GM21390 (cell line): ENCODE measurements around the gene CDH13.
A peak's percentile ranks its signal among the peaks of the same experiment; 100 is the strongest.

Source experiments
- ATAC-seq: cut with Tn5 transposase; IDR thresholded peaks from one replicate; pipeline ENCODE4 v1.9.1; 2021; ENCODE audit not compliant: unreplicated experiment

The CDH13 gene

DNA sequence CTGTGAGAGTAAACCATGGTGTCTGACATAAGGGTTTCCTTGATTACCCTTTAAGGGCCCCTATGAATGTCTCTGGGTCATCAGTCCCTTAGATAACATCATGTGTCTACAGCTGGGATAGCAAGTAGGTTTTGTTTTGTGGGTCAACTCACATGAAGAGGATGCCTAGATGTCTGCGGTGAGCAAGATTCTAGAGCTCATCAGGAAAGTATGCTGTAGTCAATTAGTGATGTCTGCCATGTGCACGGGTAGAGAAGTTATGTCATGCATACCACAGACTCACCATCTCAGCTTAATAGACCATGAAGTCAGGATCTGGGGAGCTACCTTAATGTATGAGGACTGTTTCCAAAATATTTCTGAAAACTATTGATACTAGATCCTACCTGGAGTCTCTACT lies 57.5 kb downstream of the CDH13 start:
- no peak for ATAC-seq

DNA sequence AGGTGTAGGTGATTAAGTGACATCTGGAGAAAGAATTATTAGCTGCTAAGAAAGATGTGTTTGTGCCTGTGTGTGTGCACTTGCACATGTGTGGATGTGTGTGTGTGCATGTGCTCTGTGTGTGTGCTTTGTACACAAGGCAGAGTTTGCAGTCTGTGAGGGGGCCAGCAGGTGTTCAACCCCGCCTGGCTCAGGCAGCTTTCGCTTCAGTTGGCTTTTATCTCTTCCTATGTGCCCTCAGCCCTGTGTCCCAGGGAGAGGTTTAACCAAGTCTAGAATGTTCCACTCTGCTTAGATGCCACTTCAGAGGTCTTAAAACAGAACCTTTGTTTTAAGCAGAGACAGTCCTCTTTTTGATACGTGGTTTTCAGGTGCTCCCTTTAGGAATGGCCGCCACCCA lies 58.8 kb downstream of the CDH13 start:
- ATAC-seq = no peak

DNA sequence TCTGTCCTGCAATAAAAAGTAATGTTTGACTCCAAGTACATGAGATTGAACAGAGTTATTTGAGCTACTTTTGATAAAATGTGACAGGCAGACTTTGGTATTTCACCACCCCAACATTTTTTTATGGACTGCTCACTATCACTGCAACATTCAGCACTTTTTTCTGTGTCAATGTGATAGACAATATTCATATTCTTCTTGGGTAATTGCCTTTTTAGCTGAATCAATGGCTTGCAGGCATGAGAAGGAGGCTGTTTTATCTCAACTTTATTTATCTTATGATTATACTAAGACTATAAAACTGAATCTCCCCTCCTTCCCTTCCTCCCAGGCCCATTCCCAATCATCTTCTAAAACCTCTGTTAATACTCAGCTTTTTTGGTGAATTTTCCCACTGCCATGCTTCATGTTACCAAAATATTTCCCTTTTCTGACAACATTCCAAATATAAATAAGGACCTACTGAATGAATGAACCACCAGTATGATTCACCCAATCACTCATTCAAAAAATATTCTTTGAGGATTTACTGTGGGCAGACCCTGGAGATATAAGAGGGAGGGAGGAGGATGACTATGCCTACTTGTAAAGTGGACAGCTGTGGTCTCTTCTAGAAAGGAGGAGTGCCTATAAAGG lies 67.6 kb downstream of the CDH13 start:
- no peak for ATAC-seq

DNA sequence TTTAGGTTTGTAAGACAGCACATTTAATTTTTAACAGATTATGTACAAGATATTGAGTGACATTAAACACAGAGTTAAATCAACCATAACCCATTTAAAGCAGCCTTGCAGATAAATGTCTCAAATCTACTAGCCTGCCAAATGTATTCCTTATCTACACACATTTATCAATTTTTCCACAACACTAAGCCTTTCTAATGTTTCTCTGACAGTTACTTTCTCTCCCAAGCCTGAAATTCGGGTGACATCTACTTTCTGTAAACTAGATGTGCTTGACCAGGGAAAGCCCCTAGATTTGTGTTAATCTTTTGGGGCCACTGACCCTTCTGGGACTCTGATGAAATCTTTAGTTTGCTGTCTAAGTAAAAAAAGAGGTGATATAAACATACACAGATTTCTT lies 69.0 kb downstream of the CDH13 start:
- no peak for ATAC-seq

DNA sequence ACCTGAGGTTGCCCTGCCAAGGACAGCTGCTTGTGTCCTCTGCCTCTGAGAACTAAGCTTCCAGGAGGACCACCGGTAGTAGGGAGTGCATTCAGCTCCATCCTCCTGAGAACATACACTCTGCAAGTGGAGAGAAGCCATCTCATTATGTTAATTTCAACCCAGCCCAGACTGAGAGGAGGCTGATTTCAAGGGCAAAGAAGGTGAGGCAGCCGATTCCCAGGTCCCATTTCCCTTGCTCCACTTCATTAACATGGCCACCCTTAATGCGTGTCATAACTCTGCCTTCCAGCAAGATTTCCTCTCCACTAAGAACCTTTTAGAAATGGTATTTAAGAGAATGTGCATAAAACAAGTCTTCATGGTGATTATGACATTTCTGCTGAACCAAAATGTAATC lies 72.5 kb downstream of the CDH13 start:
- no peak for ATAC-seq

DNA sequence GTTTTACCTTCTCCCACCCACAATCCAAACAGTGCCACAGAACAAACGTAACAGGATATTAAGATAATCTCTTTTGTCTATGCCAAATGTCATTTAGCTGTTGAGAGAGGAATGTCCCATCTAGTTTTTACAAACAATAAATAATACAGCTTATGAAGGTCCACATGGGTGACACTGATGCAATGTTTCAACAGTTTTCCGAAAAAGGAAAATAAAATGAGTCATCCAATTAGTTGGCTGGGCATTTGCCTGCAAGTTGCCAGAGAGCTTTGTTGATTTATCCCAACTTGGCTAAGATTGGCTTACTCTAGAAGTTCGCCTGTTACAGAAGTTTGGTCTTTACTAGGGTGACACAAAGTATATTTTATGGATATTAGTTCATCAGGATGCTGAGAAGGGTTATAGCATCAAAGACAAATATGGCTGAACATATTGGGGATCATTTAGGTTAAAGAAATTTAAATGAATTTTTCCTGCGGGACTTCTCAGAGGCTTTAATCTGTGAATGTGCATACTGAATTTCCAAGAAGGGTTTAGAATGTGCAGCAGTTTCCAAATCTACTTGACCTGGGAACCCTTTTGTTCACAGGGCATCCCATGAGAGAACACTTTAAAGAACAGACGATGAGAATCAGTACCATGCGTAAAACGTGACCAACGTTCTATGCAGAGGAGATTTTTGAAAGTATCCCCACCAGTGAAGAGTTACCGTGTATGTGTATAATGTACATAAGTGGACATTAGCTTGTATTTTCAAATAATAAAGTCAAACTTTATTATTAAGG lies 73.1 kb downstream of the CDH13 start:
- ATAC-seq = no peak

DNA sequence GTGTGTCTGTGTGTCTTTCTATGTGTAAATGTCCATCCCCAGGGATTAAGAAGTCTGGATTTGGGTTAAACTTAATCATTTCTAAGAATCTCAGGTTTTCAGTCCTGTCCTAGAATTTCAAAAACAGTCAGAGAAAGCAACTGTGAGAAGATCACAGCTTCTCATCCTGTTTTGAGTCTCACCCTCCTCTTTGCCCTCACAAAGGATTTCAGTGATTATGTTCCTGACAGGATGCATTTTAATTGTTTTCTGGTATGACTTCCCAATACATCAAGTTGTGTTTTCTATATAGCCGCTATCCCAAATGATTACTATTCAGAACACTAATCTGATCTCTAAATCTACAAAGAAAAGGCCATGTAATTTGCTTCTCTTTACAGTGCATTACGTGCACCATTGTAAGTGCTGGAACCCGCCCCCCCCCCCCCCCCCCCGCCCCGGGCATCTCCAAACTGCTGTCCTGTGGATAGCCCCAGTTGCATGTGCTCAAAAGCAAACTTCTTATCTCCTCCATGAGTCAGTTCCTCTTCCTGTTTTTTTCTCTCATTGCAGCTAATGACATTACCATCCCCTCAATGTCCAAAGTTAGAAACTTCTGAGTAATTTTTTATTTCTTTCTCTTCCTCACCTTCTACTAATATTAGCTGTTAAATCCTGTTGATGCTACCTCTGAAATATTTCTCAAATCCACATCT lies 73.9 kb downstream of the CDH13 start:
- ATAC-seq = no peak

DNA sequence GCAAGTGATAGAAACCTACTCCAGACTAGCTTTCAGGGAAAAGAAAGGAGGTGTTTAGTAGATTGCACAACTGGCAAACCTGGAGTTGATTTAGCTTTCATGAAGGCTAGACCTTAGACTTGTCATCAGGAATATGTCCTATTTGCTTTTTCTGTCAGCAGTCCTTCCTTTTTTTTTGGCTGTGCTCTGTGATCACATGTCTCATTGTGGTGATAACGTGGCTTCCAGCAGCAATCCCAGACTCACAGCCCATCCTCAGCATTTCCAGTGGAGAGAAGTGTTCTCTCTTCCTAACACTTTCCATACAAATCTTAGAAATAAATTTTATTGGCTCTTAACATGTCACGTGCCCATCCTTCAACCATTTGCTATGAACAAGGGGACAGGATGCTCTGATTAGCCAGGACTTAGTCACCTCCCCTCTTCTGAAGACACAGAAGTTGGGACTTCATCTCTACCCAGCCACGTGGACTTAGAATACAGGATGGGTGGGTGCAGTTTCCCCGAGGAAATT lies 74.7 kb downstream of the CDH13 start:
- no peak for ATAC-seq

DNA sequence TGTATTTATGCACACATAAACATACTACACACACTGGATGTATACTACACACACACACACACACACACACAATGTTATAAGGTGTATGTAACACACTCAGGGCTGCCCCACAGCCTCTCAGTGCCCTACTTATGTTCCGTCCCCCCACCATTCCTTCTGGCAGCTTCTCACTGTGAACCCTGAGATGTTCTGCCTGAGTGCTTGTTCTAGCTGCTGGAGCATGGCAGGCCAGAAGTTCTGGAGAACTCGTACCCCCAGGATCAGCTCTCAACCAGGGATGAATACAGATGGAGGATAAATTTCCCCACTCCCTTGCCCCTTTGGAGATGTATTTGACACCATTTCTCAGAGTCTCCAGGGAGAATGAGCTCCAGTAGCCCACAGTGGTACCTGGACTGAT lies 76.4 kb downstream of the CDH13 start:
- no peak for ATAC-seq

DNA sequence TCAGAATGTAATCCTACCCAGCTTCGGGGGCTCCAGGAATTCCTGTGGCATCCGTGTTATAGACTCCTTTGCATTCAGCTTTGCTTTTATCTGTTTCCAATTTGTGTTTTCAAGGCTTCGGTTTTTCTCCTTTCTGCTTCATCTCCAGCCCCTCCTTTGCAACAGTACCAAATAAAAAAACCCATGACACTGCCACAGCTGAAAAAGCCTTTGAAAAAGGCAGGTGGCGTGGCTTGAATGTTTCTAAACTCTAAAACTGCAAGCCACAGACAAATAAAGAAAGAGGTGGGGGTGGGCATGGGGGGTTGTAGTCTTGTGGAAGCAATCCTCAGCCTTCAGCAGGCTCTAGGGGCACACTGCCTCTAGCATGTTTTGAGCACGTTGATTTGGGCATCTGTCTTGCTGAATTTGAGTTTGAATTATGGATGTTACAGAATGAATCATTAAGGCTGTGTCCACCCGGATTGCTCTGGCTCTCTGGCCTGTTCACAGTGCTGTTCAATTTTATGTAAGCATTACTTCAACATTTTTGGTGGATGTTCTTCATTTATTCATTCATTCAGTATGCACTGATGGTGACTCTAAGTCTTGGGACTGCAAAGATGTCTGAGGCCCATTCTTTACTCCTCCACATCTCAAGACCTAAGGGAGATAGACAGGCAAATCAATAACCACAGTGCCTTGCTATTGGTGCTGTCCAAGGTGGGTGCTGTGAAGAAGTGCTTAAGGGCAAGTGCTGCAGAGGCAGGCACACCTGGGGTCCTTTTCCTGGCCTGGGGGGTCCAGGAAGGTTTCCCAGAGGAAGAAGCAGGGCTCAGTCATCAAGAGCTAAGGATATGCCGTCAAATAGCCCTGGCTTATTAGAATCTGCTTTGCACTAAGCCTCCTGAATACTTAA lies 77.4 kb downstream of the CDH13 start:
- no peak for ATAC-seq

DNA sequence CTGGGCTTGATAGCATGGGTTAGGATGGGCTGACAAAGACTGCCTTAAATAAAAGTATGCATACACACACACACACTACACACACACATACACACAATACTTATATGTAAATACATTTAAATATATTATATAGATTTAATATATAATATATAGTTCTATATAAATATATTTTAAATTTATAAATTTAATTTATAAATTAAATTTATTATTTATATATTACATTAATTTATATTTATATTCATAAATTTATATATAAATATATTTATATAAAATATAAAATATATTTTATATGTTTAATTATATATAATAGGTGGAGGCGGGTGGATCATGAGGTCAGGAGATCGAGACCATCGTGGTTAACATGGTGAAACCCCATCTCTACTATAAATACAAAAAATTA lies 83.2 kb downstream of the CDH13 start:
- no peak for ATAC-seq

DNA sequence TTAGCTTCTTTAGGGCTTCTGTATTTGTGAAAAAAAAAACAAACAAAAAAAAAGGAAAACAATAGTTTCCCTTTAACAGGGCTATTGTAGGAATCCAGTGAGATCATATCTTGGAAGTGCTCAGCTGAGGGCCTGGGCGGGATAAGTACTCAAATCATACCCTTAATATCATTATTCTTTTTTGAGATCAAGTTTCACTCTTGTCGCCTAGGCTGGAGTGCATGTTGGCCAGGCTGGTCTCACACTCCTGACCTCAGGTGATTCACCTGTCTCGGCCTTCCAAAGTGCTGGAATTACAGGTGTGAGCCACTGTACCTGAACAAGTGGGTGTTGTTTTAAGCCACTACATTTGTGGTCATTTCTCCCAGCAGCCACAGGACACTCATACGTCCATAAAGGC lies 87.0 kb downstream of the CDH13 start:
- no peak for ATAC-seq

DNA sequence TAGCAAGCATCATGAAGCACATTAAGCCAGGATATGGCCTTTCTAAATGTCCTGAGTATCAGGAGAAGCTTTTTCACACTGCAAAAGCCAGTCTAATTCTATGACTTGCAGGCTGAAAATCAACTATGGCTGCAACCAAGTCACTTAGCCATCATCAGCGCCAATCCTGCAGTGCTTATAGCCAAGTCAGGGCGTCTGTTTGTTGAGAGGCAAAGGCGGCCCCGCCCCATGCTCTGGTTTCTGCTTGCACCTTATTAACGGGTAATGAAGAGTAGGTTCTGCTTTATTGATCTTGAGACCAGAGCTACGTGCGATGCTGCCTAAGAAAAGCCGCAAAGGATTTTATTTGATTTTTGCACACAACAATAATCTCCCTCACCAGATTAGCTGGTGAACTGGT lies 88.4 kb downstream of the CDH13 start:
- no peak for ATAC-seq

DNA sequence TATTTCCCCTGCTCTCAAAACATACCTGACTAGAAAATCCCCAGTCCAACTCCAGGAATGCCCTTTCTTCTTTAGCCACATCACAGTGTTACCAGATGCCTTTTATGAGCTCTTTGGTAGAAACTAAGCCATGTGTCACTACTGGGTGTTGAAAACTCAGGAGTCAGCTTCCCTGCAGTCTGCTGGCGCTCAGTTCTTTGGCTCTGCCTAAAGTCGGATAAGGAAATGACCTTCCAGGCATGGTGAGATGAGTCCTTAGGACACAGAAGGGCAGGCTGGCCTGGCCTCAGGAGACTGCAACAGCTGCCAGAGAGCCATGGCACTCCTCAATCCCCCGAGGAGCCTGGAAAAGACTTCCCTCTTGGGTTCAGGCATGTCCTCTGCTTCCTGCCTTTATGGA lies 89.1 kb downstream of the CDH13 start:
- ATAC-seq = no peak

DNA sequence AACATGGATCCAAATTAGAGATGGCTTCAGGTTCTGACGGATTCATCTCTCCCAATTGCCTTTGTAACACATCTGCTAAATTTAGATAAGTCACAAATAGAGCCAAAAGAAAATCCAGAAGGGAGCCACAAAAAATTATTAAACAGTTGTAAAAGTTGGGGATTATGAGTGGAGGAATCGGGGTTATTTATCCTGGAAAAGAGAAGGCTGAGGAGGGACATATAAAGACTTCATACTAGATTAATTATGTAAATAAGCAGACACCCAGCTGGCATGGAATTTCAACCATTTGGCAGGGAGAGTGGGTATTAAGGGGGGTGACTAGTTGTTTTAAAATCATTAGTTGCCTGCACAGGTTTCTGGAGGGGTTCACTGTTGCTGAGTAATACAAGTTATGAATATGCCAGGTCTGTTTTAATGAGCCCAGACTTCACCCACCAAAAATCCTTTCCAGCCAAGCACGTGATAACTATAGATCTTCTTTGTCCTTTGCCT lies 89.6 kb downstream of the CDH13 start:
- no peak for ATAC-seq

DNA sequence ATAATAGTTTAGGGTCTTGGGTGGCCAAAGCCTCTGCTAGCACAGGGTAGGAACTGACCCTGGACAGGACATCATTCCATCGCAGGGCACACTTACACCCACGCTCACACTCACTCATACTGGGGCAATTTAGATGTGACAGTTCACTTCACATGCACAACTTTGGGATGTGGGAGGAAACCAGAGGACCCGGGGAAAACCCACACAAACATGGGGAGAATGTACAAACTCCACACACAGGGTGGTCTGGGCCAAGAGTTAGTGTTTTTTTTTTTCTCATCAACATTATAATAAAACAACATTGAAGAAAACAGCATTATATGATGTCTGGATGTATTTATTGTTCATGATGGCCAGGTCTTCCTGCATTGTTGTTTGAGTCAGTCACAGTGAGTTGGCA lies 93.6 kb downstream of the CDH13 start:
- ATAC-seq = no peak

DNA sequence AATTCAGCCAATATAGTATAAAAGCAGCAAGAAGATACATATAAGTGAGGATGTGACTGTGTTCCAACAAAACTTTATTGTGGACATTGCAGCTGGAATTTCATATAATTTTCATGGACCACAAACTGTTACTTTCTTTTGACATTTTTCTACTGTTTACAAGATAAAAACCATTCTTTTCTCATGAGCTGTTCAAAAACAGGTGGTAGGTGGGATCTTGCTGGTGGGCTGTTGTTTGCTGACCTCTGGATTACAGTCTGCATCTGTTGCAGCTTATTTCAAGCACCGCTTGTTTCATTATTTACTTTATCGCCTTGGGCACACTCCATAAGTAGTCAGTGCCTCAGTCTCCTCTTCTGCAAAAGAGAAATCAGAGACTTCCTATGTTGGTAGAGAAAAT lies 99.5 kb downstream of the CDH13 start:
- ATAC-seq = no peak

DNA sequence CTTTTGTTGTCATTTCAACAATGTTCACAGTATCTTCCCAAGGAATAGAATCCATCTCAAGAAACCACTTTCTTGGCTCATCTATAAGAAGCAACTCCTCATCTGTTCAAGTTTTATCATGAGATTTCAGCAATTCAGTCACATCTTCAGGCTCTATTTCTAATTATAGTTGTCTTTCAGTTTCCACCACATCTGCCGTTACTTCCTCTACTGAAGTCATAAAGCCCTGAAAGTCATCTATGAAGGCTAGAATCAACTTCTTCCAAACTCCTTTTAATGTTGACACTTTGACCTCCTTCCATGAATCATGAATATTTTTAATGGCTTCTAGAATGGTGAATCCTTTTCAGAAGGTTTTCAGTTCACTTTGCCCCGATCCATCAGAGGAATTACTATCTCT lies 102.1 kb downstream of the CDH13 start:
- peak; percentile 66 for ATAC-seq

DNA sequence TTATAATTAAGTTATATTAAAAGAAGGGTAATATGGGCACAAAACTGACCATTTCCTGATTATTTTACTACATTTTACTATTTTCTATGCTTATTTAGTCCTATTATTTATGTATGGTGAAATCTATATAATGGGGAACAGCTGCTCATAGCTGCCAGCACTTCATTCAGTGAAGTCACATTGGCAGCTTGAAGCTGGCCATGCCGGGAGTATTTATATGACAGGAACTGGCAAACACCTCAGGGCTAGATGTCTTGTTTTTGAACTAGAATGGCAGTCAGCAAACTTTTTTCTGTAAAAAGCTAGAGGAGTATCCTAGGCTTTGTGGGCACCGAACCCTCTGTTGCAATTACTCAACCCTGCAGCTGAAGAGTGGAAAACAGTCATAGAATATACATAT lies 104.1 kb downstream of the CDH13 start:
- ATAC-seq = no peak

DNA sequence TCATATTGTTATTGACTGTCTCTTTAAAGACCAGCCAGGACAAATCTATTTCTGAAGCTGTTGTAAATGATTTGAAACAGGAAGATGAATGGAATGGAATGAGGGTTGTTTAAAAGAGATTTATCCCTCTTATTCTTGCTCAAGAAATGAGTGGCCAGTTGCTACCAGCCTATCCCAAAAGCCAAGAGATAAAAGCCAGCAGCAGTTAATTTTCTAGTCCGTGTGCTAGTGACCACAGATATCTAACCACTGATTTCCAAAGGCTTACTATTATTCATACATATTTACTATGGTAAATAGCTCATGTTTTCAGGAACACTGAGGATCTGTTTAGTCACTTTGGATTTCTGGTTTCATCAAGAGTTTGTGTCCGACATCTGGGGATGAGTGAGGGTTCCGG lies 105.7 kb downstream of the CDH13 start:
- no peak for ATAC-seq

DNA sequence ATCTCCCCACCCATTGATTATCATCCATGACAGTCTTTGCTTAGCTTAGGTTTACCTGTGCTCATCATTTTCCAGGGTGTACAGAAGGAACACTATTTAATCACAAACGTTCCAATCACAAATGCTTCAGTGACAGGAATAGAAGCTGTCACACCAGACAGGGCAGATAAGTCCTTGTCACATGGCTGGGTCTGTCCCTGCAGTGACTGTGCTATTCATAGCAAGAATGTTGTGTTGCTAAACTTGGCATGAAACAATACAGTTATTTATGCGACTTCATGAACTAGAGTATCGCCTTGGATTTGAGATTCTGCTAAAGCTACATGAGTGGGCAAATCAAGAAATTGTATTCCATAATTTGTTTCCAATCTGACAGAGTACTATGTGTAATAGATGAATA lies 108.4 kb downstream of the CDH13 start:
- ATAC-seq = no peak
